Heart right ventricle (tissue), 16 donors: Measurements from ENCODE around the gene FFAR3. TPM values are rescaled to one million over a fixed set of nuclear protein-coding genes. Genes with fewer than 3 reads are reported as not detected.

Source experiments
- ATAC-seq, 8 donors: fragments of 200-7000 bp; cut with Tn5 transposase; one replicate each; pipeline ENCODE4 v1.9.1; 2020; ENCODE audit warnings: mild to moderate bottlenecking in 8 of 8, moderate library complexity in 8 of 8, moderate number of reproducible peaks in 1 of 8
- DNase-seq, 2 donors: peaks; one replicate each; pipeline ENCODE4 v3.0.0-alpha.2; 2020
- H3K27ac ChIP-seq, 10 donors: fragments of 200-600 bp; sonication (generic) in 2 of 10; one replicate each; pipeline versions ENCODE4 v1.5.0 to v1.8.0; 2020 to 2022; ENCODE audit warnings: mild to moderate bottlenecking in 3 of 10
- H3K27me3 ChIP-seq, 7 donors: fragments of 200-600 bp; one replicate each; pipeline ENCODE4 v1.8.0; 2021 to 2022; ENCODE audit warnings: mild to moderate bottlenecking in 2 of 7
- H3K36me3 ChIP-seq, 9 donors: fragments of 200-600 bp; sonication (generic) in 1 of 9; one replicate each; pipeline versions ENCODE4 v1.5.0 to v1.8.0; 2020 to 2022; ENCODE audit warnings: mild to moderate bottlenecking in 2 of 9
- H3K4me1 ChIP-seq, 9 donors: fragments of 200-600 bp; sonication (generic) in 1 of 9; one replicate each; pipeline versions ENCODE4 v1.5.0 to v1.8.0; 2020 to 2022; ENCODE audit warnings: mild to moderate bottlenecking in 4 of 9
- H3K4me3 ChIP-seq, 10 donors: fragments of 200-600 bp; sonication (generic) in 2 of 10; one replicate each; pipeline versions ENCODE4 v1.5.0 to v1.8.0; 2020 to 2022; ENCODE audit warnings: mild to moderate bottlenecking in 7 of 10, moderate library complexity in 2 of 10
- H3K9me3 ChIP-seq, 11 donors: fragments of 200-600 bp in 10 of 11; sonication (generic) in 2 of 11; one replicate each; pipeline versions ENCODE4 v1.5.0 to v1.8.0; 2013 to 2022; ENCODE audit warnings: mild to moderate bottlenecking in 2 of 11, control low read depth in 1 of 11, moderate library complexity in 1 of 11
- CTCF ChIP-seq, 9 donors: fragments of 200-600 bp; sonication (generic) in 2 of 9; IDR thresholded peaks; one replicate each; pipeline versions ENCODE4 v1.5.0 to v1.8.0; 2021 to 2022; ENCODE audit warnings: antibody characterized with exemption in 9 of 9, mild to moderate bottlenecking in 5 of 9, moderate library complexity in 1 of 9
- WGBS, 2 donors: extraction: QIAGEN DNeasy Blood & Tissue Kit; methylation state at CpG; one replicate each; pipeline ENCODE4 v1.1.7; 2013; ENCODE audit warnings: inconsistent platforms in 1 of 2; 5-methylcytosine and 5-hydroxymethylcytosine counted together
- intact Hi-C, 10 donors: fragments of 100-400 bp; cut with DNase I; formaldehyde crosslinking; loops; one replicate each; pipeline versions ENCODE4 v1.11.1 to v1.14.2; 2022
- polyA plus RNA-seq, 2 donors: library from polyadenylated mRNA; stranded (reverse); fragments of 200-250 nt; gene quantifications; one replicate each; pipeline ENCODE4 v1.2.3, GENCODE V29; 2013
- total RNA-seq, 10 donors: library from RNA; stranded (reverse); fragmentation: NEBNext Ultra II Directional in 3 of 10; extraction: Animal tissue kit (Norgen Biotek cat#: 25700) in 3 of 10; gene quantifications; one replicate each; pipeline versions ENCODE4 v1.2.1 to v1.2.4, GENCODE V29; 2021 to 2023
- donor health status: Arrhythmogenic right ventricular cardiomyopathy.
- donor health status: ischemic (EF 13 %, LVEDD 7.1; RV severe dilation, severe dysfunction).
- donor health status: healthy with polysubstance abuse.
- donor health status: DM: no; HTN: yes; CAD: no.
- donor health status: DM: no; HTN: no; CAD: no.
- donor health status: ischemic (EF 25% LVEDD 6.9; RV normal size, moderate dysfunction).
- donor health status: ischemic (EF 25% LVEDD 5.7; RV mildly dilated, moderate dysfunction).
- donor health status: healthy.
- donor health status: DM: yes; HTN: yes; CAD: no.
- donor health status: Ischemic cardiomyopathy.
- donor health status: ischemic (EF 35%, LVEDD 5.7; RV mildly dilated, moderate dysfunction).
- donor health status: nonischemic (EF 11% LVEDD 7.7; RV severe dilation, severe dysfunction).
- donor health status: DM: yes; HTN: yes; CAD: no.
- donor health status: PGD.
- donor health status: ischemic (EF 29% LVEDD 5.4; RV normal size, mild dysfunction).
- donor health status: nonischemic (EF 23%, LVEDD 6.1; RV moderate dilation, normal function).

FFAR3 gene
- total and polyA plus RNA-seq, 12 donors: 0.09 to 0.49 (median 0.40) TPM; not detected in 9

DNA sequence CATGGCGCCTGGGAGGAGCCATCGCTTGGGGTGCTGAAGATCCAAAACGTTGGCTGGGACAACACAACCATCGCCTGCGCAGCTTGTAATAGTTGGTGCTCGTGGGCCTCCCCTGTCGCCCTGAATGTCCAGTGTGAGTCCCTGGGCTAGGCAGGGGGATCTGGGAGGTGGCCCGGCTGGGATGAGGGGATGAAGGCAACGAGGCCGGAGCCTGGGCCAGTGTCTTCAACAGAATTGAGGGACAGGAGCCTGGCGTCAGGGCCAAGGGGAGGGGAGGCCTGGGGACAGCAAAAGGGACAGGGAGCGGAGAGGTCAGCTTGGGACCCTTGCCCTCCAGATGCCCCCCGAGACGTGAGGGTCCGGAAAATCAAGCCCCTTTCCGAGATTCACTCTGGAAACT is 17.3 kb upstream of the FFAR3 start:
- H3K27me3 ChIP-seq: peaks cover 0 to 25% (median 6%) of the 10 kb centered on the region in 7 donors
- ATAC-seq (no peak), DNase-seq (no peak)
- no peak overlapping the region for H3K27ac ChIP-seq
- H3K4me1 ChIP-seq: peaks cover 0 to 1% (median 0%) of the 10 kb centered on the region in 9 donors
- no peaks in the 10 kb centered on the region for H3K36me3 ChIP-seq
- H3K9me3 ChIP-seq: no peaks in the 10 kb centered on the region
- WGBS, 2 donors: 88 to 89% methylated on average over 16 of the region's 16 CpGs
- no peak for TF ChIP-seq CTCF (IDR thresholded peaks at IDR 0.05)
- no peak overlapping the region for H3K4me3 ChIP-seq
- intact Hi-C loops: no loop called here

- Histone ChIP-seq H3K4me3 (no peak overlapping the region), H3K36me3 (no peaks in the 10 kb centered on the region), H3K27ac (no peak overlapping the region), H3K9me3 (no peaks in the 10 kb centered on the region), H3K4me1 (peaks cover 0 to 8% (median 0%) of the 10 kb centered on the region in 9 donors), H3K27me3 (peaks cover 0 to 23% (median 9%) of the 10 kb centered on the region in 7 donors)
- no peak for ATAC-seq
- no peak for DNase-seq
- no peak for TF ChIP-seq CTCF (IDR thresholded peaks at IDR 0.05)
- WGBS, 2 donors: 85 to 88% methylated on average over 14 of the region's 14 CpGs
- intact Hi-C loops: no loop called here
These were observed 16.6 kb upstream of the FFAR3 start for GRCh38 chr19:35341565-35342225.

- Histone ChIP-seq H3K27ac (no peak overlapping the region), H3K27me3 (peaks cover 0 to 18% (median 9%) of the 10 kb centered on the region in 7 donors), H3K9me3 (no peaks in the 10 kb centered on the region), H3K4me3 (no peak overlapping the region), H3K4me1 (peaks cover 0 to 15% (median 0%) of the 10 kb centered on the region in 9 donors), H3K36me3 (no peaks in the 10 kb centered on the region)
- intact Hi-C loops: no loop called here
- TF ChIP-seq CTCF (IDR thresholded peaks at IDR 0.05): no peak
- WGBS, 2 donors: 51 to 57% methylated on average over 5 of the region's 5 CpGs
- ATAC-seq (no peak), DNase-seq (no peak)
These were observed 15.8 kb upstream of the FFAR3 start for GRCh38 chr19:35342430-35342829.

- H3K4me1 ChIP-seq: peaks cover 0 to 23% (median 0%) of the 10 kb centered on the region in 9 donors
- 80 to 83% methylated on average over 17 of the region's 17 CpGs for WGBS, 2 donors
- DNase-seq (no peak), ATAC-seq (no peak)
- TF ChIP-seq CTCF (IDR thresholded peaks at IDR 0.05): no peak
- intact Hi-C loops: no loop called here
- H3K9me3 ChIP-seq: no peaks in the 10 kb centered on the region
- H3K27ac ChIP-seq: no peak overlapping the region
- peaks cover 0 to 29% (median 9%) of the 10 kb centered on the region in 7 donors for H3K27me3 ChIP-seq
- H3K4me3 ChIP-seq: no peak overlapping the region
- H3K36me3 ChIP-seq: no peaks in the 10 kb centered on the region
These were observed 13.7 kb upstream of the FFAR3 start for GRCh38 chr19:35344511-35345031.
